ENCODE results near the gene TRPV6.
A peak's percentile ranks its signal among the peaks of the same experiment; 100 is the strongest.

TRPV6 gene

GRCh38 chr7:142867398-142868187 is 18.0 kb downstream of the TRPV6 start:
- no peak for DNase-seq

- DNase-seq: no peak
Measured at GRCh38 chr7:142867097-142867378, 18.5 kb downstream of the TRPV6 start.

- DNase-seq: peak; percentile 45 to 50
Measured at GRCh38 chr7:142866361-142867096, 19.0 kb downstream of the TRPV6 start.

DNA sequence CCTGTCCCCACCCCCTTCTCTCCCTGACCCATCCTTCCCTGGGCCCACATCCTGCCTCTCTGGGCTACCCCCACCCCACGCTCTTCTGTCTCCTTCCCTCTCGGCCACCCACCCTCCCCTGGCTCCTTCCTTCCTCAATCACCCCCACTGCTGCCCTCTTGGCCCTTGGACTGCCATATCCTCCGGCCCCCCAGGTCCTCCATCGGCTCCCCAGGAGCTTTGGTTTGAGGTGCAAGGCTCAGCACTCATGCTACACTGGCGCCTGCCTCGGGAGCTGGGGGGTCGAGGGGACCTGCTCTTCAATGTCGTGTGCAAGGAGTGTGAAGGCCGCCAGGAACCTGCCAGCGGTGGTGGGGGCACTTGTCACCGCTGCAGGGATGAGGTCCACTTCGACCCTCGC is 19.8 kb downstream of the TRPV6 start:
- no peak for DNase-seq

DNA sequence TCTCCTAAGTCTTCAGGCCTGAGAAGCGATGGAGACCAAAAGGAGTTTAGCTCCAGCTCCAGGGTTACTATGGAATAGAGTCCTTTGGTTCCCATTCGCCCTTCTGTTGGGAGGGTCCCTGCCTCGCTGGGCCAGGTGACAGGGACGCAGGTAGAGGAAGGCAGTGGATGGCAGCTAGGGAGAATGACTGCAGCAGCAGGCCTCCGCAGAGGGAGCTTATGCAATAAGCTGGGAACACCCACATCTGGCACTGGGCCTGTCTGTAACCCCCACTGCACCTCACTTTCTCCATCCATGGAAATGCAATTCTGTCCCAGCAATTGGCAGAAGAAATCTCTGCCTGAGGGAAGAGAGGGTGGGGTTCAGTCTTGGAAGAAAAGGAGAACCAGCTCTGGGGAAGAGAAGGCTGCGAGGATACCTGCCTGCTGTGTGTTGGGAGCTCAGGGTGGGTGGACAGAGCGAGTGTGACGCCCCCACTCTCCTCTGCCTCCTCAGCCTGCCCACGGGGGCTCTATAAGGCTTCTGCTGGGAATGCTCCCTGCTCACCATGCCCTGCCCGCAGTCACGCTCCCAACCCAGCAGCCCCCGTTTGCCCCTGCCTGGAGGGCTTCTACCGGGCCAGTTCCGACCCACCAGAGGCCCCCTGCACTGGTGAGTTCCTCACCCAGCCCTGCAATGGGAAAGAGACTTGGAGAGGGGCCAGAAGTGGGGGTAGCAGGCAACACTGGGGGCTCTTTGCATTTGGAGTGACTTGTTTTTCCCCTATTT is 20.4 kb downstream of the TRPV6 start:
- no peak for DNase-seq

DNA sequence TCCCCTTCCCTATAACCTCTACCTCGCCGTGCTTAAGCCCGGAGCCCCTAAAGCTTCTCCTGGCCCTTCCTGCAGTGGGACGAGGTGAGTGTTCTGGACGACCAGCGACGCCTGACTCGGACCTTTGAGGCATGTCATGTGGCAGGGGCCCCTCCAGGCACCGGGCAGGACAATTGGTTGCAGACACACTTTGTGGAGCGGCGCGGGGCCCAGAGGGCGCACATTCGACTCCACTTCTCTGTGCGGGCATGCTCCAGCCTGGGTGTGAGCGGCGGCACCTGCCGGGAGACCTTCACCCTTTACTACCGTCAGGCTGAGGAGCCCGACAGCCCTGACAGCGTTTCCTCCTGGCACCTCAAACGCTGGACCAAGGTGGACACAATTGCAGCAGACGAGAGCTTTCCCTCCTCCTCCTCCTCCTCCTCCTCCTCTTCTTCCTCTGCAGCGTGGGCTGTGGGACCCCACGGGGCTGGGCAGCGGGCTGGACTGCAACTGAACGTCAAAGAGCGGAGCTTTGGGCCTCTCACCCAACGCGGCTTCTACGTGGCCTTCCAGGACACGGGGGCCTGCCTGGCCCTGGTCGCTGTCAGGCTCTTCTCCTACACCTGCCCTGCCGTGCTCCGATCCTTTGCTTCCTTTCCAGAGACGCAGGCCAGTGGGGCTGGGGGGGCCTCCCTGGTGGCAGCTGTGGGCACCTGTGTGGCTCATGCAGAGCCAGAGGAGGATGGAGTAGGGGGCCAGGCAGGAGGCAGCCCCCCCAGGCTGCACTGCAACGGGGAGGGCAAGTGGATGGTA is 21.5 kb downstream of the TRPV6 start:
- DNase-seq: no peak

DNA sequence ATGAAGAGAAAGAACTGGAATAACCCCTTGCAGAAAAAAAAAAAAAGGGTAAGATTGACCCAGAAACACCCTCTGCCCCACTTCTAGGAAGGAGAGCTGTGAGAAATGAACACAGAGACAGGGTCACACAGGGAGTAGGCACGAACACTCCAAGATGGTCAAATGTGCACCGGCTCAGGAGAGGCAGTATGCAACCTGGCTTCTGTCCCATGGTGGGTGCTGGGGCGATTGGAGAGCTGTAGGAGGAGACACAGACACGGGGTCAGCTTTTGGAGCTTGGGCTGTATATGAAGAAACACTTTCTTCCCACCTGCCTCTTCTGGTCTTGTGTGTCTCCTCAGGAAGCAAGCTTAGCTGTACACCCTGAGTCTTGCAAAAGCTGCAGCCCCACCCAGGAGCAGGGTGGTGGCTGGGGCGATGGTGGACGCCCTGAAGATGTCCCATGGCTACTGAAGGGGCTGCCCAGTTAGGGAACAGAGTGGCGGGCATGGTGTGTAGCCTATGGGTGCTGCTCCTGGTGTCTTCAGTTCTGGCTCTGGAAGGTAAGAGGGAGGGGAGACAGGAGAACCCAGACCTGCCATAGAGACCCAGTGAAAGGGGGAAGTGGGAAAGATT is 22.7 kb downstream of the TRPV6 start:
- DNase-seq: no peak

GRCh38 chr7:142862351-142862750 is 23.2 kb downstream of the TRPV6 start:
- DNase-seq: no peak

- no peak for DNase-seq
Measured at GRCh38 chr7:142860968-142861367, 24.6 kb downstream of the TRPV6 start.

- DNase-seq: no peak
Measured at GRCh38 chr7:142859829-142860228, 25.7 kb downstream of the TRPV6 start.

DNA sequence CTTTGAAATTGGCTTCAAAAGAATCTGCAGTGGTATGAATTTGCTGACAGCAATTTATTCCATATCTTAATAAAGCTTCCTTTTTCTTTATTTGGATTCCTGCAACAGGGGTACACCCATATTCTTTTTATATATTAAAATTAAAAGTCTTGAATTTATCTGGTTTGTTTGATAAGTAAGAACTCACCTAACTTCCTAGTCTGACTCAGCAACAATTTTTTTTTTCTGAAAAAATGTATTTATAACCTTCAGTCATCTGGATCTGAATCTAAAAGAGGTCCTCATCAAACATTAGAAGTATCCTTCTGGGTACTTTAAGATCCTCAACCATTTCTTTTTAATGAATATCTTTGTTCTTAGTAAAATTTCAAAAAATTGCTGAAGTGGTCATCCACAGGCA is 26.1 kb downstream of the TRPV6 start:
- DNase-seq: no peak

DNA sequence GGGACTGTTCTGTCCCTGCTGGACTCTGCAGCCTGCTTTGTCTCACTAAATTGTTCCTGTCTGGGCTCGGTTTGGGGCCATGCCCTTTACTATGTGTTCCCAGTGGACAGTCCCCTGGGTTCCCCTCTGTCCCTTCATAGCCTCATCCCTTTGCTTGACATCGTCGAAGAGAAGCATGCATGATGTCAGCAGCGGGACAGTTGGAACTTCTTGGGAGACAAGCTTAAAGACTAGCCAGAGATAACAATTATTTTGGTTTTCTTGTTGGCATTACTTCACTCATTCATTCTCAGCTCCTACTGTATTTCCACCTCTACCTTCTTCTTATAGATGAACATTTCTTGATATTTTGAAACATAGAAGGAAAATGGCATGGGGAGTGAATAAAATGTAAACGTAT is 27.9 kb downstream of the TRPV6 start:
- no peak for DNase-seq

DNA sequence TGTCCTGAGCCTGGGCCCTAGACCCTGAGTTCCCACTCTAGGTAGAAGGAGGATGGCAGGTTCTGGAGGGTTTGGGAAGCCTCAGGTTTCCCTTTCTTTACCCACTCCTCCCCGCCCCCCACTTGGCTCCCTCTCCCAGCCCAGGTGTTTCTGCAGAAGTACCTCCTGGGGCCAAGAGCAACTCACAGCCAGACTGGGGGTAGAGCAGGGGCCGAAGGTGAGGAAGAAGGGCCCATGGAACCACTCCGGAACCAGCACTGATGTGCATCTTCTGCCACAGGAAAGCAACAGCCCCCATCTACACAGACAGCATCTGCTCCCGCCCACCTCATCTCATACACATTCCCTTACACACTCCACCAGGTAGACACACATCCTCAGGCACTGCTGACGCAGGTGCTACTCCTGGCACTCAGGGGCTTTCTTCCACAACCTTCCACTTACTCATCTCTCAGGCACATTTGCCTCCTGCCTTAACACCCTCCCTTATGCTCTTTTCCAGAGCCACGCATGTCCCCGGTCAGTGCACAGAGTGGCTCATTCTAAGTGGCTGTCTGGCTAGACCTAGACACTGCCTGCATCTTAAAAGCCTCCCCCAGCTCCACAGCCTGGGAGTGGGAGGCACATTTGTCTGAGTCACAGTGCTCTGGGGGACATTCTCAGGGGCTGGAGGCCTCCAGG is 28.8 kb downstream of the TRPV6 start:
- DNase-seq: no peak

GRCh38 chr7:142855756-142856564 is 29.6 kb downstream of the TRPV6 start:
- DNase-seq: peak in 1 of 2 experiments; percentile 23

DNA sequence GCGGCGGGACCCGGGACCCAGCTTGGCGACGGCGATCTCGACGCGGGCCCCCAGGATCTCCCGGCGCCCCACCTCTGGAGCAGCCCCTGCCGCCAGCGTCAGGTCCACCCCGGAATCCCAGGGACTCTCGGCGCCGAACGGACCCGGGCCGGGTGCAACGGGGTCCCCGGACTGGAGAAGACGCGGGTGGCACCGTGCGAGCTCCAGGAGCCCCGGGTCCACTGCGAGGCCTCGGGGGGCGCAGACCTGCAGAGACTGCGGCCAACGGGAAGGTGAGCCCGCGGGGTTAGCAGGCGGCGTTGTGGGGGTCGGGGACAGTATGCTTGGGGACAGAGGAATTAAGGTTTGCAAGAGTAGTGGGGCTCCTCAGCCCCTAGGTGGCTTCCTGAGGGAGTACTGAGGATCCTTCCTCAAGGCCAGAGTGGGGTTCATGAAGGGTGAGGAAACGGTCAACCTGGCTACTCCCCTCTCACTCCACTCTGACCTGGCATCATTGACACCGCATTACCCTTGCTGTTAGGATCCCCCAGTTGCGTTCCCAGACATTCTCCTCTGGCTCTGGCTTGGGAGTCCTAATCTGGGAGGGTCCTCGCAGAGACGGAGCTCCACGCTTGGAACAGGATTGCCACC is 30.3 kb downstream of the TRPV6 start:
- no peak for DNase-seq

GRCh38 chr7:142854372-142855113 is 31.0 kb downstream of the TRPV6 start, which contains the start of gene EPHB6:
Gene EPHB6 (plus strand): TSS chr7:142855076. CDS start chr7:142863228, 8,152 bp downstream.
- peak; percentile 72 to 78 for DNase-seq

DNA sequence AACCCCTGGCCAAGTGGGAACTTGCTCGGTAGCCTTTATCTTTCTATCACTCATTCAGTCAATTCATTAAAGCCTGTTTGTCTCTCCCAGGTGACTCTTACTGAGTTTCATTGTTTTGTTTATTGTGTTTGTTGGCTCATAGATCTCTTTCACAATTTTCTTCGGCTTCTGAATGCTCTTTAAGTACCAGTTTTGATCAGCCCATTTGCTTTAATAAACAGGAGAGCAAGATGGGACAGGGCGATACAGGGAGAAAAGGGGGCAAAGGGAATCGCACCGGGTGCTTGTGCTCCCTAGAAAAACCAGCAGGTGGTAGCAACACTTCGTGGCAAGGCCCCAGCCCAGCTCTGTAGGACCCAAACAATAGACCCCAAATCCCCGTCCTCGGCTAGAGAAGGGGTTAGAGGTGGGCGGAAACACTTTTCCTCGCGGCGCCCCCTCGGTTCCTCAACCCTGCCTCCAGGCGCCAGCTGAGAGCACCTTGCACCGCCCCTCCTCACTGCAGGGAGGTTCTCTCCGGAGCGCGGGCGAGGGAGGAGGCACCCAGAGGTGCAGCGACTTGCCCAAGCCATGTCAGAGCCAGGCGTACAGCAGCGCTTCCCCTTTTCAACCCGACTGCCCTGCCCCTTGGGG is 31.7 kb downstream of the TRPV6 start:
- DNase-seq: peak; percentile 58 to 71

- no peak for DNase-seq
Measured at GRCh38 chr7:142851919-142852318, 33.6 kb downstream of the TRPV6 start.

GRCh38 chr7:142851269-142851668 is 34.3 kb downstream of the TRPV6 start:
- no peak for DNase-seq
